NT2/D1 (cell line): Measurements from ENCODE around the gene MYO1D.

Experiments
- DNase-seq: peaks from one replicate; pipeline ENCODE4 v3.0.0-alpha.2; 2011; ENCODE audit warnings: low read depth, low spot score
- H3K27me3 ChIP-seq: 2 replicates; pipeline ENCODE4 v1.6.0; 2011; ENCODE audit warnings: mild to moderate bottlenecking; ENCODE audit not compliant: insufficient read length, insufficient read depth
- H3K36me3 ChIP-seq: 2 replicates; pipeline ENCODE4 v1.6.1; 2011; ENCODE audit warnings: mild to moderate bottlenecking, low read length, mixed read lengths; ENCODE audit not compliant: insufficient read depth, insufficient read length
- H3K4me1 ChIP-seq: 2 replicates; pipeline ENCODE4 v1.5.1; 2011; ENCODE audit not compliant: insufficient read depth, insufficient read length
- H3K4me3 ChIP-seq: 2 replicates; pipeline ENCODE4 v1.5.1; 2011; ENCODE audit warnings: low read depth; ENCODE audit not compliant: insufficient read length
- H3K9ac ChIP-seq: 2 replicates; pipeline ENCODE4 v1.6.0; 2011; ENCODE audit warnings: low read depth; ENCODE audit not compliant: insufficient read length
- H3K9me3 ChIP-seq: 2 replicates; pipeline ENCODE4 v1.5.1; 2011; ENCODE audit warnings: mild to moderate bottlenecking, low read length; ENCODE audit not compliant: insufficient read depth
- SUZ12 ChIP-seq: IDR thresholded peaks from 2 replicates; pipeline ENCODE4 v1.6.1; 2011; ENCODE audit not compliant: insufficient read length, insufficient read depth; ENCODE audit errors: extremely low read depth
- YY1 ChIP-seq: IDR thresholded peaks from 2 replicates; pipeline ENCODE4 v1.6.1; 2011; ENCODE audit not compliant: insufficient read length, insufficient read depth
- ZNF274 ChIP-seq: IDR thresholded peaks from 2 replicates; pipeline ENCODE4 v1.6.1; 2011; ENCODE audit warnings: mild to moderate bottlenecking, low read depth, low read length

The MYO1D gene

DNA sequence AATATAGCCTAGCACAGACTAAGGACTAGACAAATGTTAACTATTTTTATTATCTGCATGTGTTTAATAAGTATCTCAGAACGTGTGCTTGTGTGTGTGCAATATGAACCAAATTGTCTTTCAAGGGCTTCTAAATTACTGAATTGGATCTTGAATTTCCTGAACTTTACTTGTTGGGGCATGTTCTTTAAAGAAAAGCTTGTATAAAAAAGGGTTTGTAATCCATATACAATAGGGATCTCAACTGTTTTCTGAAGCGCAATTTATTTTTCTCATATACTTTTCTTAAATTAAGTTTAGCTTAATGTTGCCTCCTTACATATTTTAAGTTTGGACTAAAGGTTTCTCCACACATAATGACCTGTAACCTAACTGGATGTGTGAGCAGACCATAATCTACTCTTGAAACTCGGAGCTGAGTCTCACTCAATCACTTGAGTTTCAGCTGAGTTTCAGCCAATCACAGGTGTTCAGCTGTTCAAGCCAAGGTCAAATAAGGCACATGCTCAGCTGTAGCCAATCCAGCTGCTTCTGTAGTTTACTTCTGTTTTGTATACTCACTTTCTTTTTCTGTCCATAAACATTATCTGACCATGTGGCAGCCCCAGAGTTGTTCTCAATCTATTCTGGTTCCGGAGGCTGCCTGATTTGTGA, 317.8 kb downstream of the MYO1D start:
- no peak for TF ChIP-seq SUZ12
- TF ChIP-seq YY1, result no peak
- TF ChIP-seq ZNF274, result no peak
- Histone ChIP-seq H3K4me1 (no peaks in the 10 kb centered on the region), H3K4me3 (no peak overlapping the region), H3K9ac (no peak overlapping the region), H3K27me3 (no peaks in the 10 kb centered on the region), H3K9me3 (no peaks in the 10 kb centered on the region), H3K36me3 (no peaks in the 10 kb centered on the region)
- no peak for DNase-seq

DNA sequence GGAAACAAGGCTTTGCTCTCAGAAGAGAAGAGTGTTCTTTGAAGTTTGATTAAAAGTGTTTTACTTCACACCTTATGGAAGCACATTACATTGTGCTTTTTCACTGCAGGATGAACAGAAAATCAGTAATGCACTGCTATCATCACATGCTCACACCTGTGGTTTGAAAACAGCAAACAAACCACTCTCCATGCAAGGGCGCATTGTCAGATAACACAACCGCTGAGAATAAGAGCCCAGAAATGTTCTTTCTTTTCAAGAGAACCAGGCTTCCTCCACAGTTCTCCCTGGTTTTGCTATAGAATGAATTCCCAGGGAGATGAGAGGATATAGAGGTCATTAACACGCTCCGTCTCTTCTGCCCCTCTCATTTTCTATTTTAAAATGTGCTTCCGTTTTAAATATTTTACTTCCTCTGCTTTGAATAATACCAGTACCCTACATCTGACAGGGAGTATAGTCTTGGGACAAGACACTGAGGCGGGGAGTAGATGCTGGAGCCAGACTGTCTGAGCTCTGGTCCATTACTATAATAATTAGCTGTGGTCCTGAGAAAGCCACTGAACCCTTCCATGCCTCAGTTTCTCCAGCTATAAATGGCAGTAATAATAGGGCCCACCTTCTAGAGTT, 318.5 kb downstream of the MYO1D start:
- Histone ChIP-seq H3K9me3 (no peaks in the 10 kb centered on the region), H3K9ac (no peak overlapping the region), H3K4me3 (no peak overlapping the region), H3K4me1 (no peaks in the 10 kb centered on the region), H3K27me3 (no peaks in the 10 kb centered on the region), H3K36me3 (no peaks in the 10 kb centered on the region)
- DNase-seq, result no peak
- TF ChIP-seq YY1 (no peak), ZNF274 (no peak), SUZ12 (no peak)

DNA sequence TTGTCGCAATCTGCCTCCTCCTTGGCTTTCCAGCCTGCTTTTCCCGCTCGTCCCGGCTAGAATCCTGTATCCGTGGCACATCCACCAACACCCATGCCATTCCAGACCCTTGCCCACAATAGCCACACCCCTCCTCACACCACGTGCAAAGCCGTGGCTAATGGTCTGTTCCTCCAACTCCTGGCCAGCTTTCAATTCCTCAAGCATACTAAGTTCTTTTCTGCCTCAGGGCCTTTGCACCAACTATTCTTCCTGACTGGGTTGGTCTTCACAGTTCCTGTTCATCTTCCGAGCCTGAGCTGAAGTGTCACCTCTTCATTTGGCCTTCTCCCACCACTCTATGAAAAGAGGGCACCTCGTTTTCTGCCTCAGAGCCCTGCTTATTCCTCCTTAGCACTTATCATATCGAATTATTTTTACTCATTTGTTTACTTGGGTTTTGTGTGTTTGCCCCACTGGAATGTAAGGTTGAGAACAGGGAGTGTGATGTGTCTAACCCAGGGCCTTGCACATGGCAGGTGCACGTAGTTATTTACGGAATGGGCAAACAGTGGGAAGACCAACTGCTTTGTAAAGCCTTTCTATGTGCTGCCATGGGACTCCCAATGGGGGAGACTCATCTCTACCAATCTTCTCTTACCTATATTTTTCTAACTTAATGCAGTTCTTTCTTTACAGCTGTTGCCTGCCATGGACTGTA, 321.2 kb downstream of the MYO1D start:
- Histone ChIP-seq H3K9ac (no peak overlapping the region), H3K4me3 (no peak overlapping the region), H3K27me3 (no peaks in the 10 kb centered on the region), H3K36me3 (no peaks in the 10 kb centered on the region), H3K9me3 (no peaks in the 10 kb centered on the region), H3K4me1 (no peaks in the 10 kb centered on the region)
- no peak for DNase-seq
- TF ChIP-seq YY1, result no peak
- TF ChIP-seq SUZ12, result no peak
- no peak for TF ChIP-seq ZNF274

DNA sequence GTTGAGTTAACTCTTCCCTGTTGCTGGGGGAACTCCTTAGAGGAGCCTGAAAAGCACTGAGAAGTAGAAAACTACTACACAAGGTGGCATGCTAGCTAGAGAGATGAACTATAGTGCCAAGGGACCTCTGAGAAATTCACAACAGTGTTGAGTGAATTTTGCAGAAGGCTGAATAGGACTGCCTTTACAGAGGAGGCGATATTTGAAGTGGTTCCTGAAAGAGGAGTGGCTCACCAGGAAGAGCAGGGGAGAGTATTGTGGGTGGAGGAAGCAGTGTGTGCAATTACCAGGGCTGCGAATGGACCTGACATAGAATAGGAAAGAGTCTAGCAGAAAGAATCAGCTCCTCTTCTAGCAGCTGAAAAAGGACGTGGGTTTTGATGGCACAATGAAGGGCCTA, 323.8 kb downstream of the MYO1D start:
- DNase-seq, result no peak
- Histone ChIP-seq H3K9ac (no peak overlapping the region), H3K4me1 (no peaks in the 10 kb centered on the region), H3K27me3 (no peaks in the 10 kb centered on the region), H3K9me3 (no peaks in the 10 kb centered on the region), H3K4me3 (no peak overlapping the region), H3K36me3 (no peaks in the 10 kb centered on the region)
- TF ChIP-seq YY1 (no peak), ZNF274 (no peak), SUZ12 (no peak)

DNA sequence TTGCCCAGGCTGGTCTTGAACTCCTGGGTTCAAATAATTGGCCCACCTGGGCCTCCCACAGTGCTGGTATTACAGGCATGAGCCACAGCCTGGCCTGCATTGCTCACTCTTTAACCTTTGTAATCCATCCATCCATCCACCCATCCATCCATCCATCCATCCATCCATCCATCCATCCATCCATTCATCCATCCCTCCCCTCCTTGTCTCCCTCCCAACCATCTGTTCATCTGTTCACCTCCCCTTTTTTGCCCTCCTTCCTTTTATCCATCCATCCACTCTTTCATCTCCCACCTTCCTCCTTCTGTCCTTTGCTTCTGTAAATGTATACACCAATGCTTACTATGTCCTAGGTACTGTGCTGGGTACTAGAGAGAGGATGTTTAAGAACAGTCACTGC, 324.6 kb downstream of the MYO1D start:
- no peak for DNase-seq
- no peaks in the 10 kb centered on the region for H3K27me3 ChIP-seq
- no peak overlapping the region for H3K9ac ChIP-seq
- H3K4me1 ChIP-seq, result no peaks in the 10 kb centered on the region
- H3K4me3 ChIP-seq, result no peak overlapping the region
- no peaks in the 10 kb centered on the region for H3K9me3 ChIP-seq
- H3K36me3 ChIP-seq, result no peaks in the 10 kb centered on the region
- TF ChIP-seq ZNF274, result no peak
- TF ChIP-seq YY1, result no peak
- no peak for TF ChIP-seq SUZ12

DNA sequence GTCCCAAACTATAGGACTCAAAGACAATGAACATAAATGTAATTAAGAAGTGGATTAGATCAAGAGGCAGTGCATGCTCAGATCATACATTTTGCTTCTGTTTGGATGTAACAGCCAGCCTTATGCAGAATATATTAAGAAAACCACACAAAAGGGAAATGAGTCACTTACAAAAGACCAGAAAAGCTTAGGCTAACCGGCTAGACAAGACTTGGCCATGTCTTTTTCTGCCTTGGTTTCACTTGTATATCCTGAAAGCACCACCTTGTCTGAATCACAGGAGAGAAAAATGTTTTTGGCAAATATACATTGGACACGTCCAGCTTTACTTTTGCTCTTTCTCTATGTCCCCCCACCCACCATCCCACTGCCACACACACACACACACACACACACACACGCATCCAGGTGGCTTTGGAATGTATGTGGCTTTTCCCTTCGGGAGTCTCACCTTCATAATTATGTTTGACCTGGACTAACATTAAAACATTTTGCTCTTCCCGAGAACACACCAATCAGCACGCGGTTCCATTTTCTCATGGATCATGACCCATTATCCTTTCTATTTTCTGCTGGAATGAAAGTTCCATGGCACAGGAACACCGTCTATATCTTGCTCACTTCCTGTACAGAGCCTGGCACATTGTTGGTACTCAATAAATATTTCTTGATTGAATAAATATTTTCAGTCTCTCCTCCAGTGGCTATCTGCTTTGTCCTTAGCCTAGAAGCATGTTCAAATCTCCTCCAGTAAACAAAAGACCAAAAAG, 325.6 kb downstream of the MYO1D start:
- Histone ChIP-seq H3K27me3 (no peaks in the 10 kb centered on the region), H3K4me1 (no peaks in the 10 kb centered on the region), H3K36me3 (no peaks in the 10 kb centered on the region), H3K4me3 (no peak overlapping the region), H3K9ac (no peak overlapping the region), H3K9me3 (no peaks in the 10 kb centered on the region)
- TF ChIP-seq SUZ12 (no peak), YY1 (no peak), ZNF274 (no peak)
- DNase-seq, result no peak

DNA sequence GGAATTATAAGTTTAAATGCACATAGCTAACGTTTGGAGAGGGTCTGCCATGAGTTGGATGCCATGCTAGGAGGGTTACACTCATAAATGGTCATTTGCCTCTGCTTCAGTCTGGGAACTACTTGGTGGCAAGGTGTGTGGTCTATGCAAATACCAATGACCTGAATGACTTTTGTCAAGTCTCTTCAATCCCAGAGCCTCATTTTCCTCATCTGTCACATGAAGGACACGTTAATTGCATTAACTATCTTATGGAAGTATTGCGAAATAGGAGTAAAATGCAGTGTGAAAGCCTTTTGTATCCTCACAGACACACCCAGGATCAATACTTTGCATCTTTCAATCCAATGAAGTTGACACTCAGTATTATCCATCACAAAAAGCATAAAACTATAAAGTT, 327.4 kb downstream of the MYO1D start:
- Histone ChIP-seq H3K9ac (no peak overlapping the region), H3K4me3 (no peak overlapping the region), H3K9me3 (no peaks in the 10 kb centered on the region), H3K36me3 (no peaks in the 10 kb centered on the region), H3K4me1 (no peaks in the 10 kb centered on the region), H3K27me3 (no peaks in the 10 kb centered on the region)
- TF ChIP-seq YY1 (no peak), ZNF274 (no peak), SUZ12 (no peak)
- DNase-seq, result no peak
